Posterior vena cava (tissue), 2 donors: ENCODE measurements around the gene KLF16. TPM values are rescaled to one million over a fixed set of nuclear protein-coding genes. Genes with fewer than 3 reads are reported as not detected.

Experiments
- DNase-seq: peaks from one replicate; pipeline ENCODE4 v3.0.0-alpha.2; 2020; ENCODE audit warnings: low spot score
- intact Hi-C, 2 donors: fragments of 100-400 bp; cut with DNase I; formaldehyde crosslinking; loops; one replicate each; pipeline versions ENCODE4 v1.14.1 to v1.14.2; 2022 to 2023
- microRNA-seq, 2 donors: library from miRNA; unstranded; fragments of <30 nt; microRNA quantifications; one replicate each; pipeline ENCODE4 v1.2.0, GENCODE V29; 2020 to 2021; ENCODE audit warnings: borderline microRNAs expressed in 2 of 2
- total RNA-seq, 2 donors: library from RNA; stranded (reverse); fragmentation: NEBNext Ultra II Directional; extraction: Animal tissue kit (Norgen Biotek cat#: 25700); gene quantifications; one replicate each; pipeline ENCODE4 v1.2.1, GENCODE V29; 2021
- donor health status: DM: yes; HTN: yes; CAD: no.
- donor health status: DM: yes; HTN: yes; CAD: no.

Gene KLF16
- total RNA-seq, 2 donors from 2014 or later = 9.4 to 16.2 TPM

DNA sequence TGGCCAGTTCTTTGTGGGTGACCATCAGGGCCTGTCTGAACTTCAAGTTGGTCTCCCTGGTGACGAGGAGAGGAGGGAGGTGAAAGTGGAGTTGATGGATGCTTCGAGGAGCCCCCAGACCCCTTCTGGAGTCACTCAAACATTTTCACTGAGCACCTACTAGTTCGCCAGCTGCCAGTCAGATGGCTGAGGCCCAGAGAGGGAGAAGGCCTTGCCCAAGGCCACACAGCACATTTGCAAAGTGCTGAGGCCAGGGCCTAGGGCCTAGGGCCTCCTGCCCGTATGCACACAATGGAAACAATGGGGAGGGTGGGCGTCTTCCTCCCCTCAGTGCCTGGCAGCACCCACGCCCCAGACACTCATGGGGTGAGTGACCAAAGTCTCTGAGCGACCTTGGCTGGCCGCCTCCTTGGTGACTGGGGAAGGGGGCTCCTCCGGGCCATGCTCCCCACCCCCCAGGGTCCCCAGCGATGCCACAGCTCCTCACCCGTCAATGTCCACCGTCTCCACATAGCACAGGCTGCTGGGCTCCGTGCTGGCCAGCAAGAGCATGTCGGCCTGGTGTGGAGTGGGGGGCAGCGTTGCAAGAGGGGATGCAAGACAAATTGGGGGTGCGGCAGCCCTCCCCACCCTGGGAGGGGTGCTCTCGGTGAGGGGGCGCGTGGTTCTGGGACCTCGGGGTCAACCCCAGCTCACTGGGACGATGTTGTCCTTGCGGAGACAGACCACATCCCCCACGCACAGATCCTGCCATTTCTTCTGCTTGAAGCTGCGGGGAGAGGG is 57.8 kb downstream of the KLF16 start:
- DNase-seq = no peak

DNA sequence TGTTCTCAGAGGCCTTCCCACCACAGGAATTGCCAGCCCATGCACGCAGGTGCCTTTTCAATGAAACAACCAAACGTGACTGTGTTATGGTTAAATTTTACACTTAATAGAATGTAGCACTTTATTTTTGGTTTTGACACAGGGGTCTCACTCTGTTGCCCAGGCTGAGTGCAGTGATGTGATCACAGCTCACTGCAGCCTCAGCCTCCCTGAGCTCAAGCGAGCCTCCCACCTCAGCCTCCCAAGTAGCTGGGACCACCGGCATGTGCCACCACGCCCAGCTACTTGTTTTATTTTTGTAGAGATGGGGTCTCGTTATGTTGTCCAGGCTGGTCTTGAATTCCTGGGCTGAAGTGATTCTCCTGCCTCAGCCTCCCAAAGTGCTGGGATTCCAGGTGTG is 58.5 kb downstream of the KLF16 start:
- no peak for DNase-seq
- intact Hi-C loops = no loop called here

More for the DNA sequence above, 57.8 kb downstream of the KLF16 start:
- intact Hi-C loops = no loop called here

Small RNAs within 50 kb of the gene (microRNA-seq; reads per million reads assigned to microRNA genes)
- gene MIR1909 = 0.32 to 1.0 reads per million in 2 donors

Other genes with a start within 250 kb of the KLF16 start
- gene TCF3, start 211.0 kb downstream of the KLF16 start, total RNA-seq = 10 to 100 TPM; 26.2 to 36.4 TPM
- gene ONECUT3, start 110.1 kb downstream of the KLF16 start, total RNA-seq = not detected
- 1 to 10 TPM; 1.1 to 2.0 TPM for gene ATP8B3, start 51.3 kb downstream of the KLF16 start, total RNA-seq
- gene REXO1, start 15.1 kb downstream of the KLF16 start, total RNA-seq = 10 to 100 TPM; 22.8 to 27.4 TPM
- gene ABHD17A, start 21.9 kb upstream of the KLF16 start, total RNA-seq = 10 to 100 TPM; 49.9 to 51.4 TPM
- 1 to 10 TPM; 3.0 to 3.6 TPM for gene ADAT3, start 41.8 kb upstream of the KLF16 start, total RNA-seq
- 10 to 100 TPM; 35.6 to 36.6 TPM for gene SCAMP4, start 41.8 kb upstream of the KLF16 start, total RNA-seq
- 10 to 100 TPM; 30.2 to 36.9 TPM for gene CSNK1G2, start 77.6 kb upstream of the KLF16 start, total RNA-seq
- 10 to 100 TPM; 44.6 to 52.1 TPM for gene BTBD2, start 152.1 kb upstream of the KLF16 start, total RNA-seq
- 100 to 1,000 TPM in 1 of 2 donors, 10 to 100 TPM in 1; 99.6 to 126 TPM for gene MKNK2, start 187.7 kb upstream of the KLF16 start, total RNA-seq
- gene MOB3A, start 232.7 kb upstream of the KLF16 start, total RNA-seq = 10 to 100 TPM; 55.8 to 57.1 TPM
- 1 to 10 TPM in 1 of 2 donors, under 1 TPM in 1; 0.90 to 2.4 TPM for gene IZUMO4, start 233.3 kb upstream of the KLF16 start, total RNA-seq